ENCODE data around the gene DUOX1. TPM values are rescaled to one million over a fixed set of nuclear protein-coding genes. Genes with fewer than 3 reads are reported as not detected.

The DUOX1 gene
- total and polyA plus RNA-seq, 2 donors (not counting 3 experiments of a cell fraction or from before 2014, with no cell fraction given) = not detected

DNA sequence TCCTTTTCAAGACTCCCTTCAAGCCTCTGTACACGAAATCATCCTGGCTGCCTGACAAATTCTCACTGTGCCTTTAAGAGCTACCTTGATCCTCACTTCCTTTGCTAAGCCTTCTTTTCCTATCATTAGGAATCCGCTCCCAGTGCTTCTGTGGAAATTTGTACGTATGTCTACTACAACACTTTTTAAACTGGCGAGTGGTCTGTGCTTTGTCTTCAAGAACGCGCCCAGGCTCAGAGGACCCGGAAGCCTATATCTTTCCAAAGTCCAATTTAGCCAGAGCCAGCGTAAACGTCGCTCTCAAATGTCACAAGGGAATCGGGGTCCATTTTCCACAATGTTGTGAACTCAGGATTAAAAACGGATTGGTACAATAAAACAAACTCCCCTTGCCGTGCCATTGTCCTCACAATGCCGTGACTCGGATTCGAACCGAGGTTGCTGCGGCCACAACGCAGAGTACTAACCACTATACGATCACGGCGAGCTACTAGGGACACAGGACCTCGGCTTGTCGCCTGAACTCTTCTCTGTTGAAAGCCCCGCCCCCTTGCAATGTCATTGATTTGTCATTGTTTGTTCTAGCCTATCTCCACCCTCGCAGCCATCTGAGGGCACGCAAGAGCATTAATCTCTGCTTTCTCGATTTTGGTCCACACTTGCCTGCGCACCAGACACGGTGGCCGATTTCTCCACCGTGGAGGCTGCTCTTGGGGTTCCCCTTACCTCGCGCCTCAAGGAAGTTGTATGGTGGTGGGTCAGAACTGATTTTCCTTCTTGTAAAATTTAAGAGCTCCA, 70.4 kb downstream of the DUOX1 start:
- Histone ChIP-seq H3K9me3 (replicated peaks; ENCODE audit: control insufficient read depth, insufficient read depth, low read length) (no peaks in the 10 kb centered on the region), H3K9ac (replicated peaks; ENCODE audit: extremely low read depth, insufficient read depth, low read length) (peak overlapping the region; percentile 87), H3K9me1 (replicated peaks; ENCODE audit: control insufficient read depth, extremely low read depth, insufficient read depth, low read length) (no peaks in the 10 kb centered on the region), H3K4me2 (ENCODE audit: insufficient read depth, low read length) (peak overlapping the region; percentile 75), H2AFZ (ENCODE audit: low read depth, low read length) (peak overlapping the region; percentile 84), H3K27me3 (ENCODE audit: control insufficient read depth in 2 of 2, insufficient read depth in 2 of 2, low read length in 2 of 2) (peaks cover 7 to 12% of the 10 kb centered on the region in 2 experiments), H3K27ac (ENCODE audit: insufficient read depth, low read depth, low read length) (peak overlapping the region; percentile 66), H3K79me2 (ENCODE audit: control insufficient read depth, insufficient read depth, low read length) (no peaks in the 10 kb centered on the region), H3K36me3 (ENCODE audit: control insufficient read depth in 2 of 2, extremely low read depth in 1 of 2, insufficient read depth in 2 of 2, low read length in 2 of 2) (no peaks in the 10 kb centered on the region), H3K4me3 (replicated peaks in 1 of 3; ENCODE audit: insufficient read depth in 1 of 3, low read depth in 1 of 3, low read length in 3 of 3) (peak overlapping the region; percentile 35 to 83 (median 69)), H4K20me1 (replicated peaks; ENCODE audit: control insufficient read depth, extremely low read depth, insufficient read depth, low read length) (no peaks in the 10 kb centered on the region), H3K4me1 (ENCODE audit: control insufficient read depth, extremely low read depth, insufficient read depth, low read length) (peaks cover 8% of the 10 kb centered on the region)
- ChIA-PET POLR2A (interaction anchor here (1.4 to 1.9 kb wide), 2 partner anchors 12 to 202 kb away, joined by 3 to 7 read pairs; partner anchors contain the start of gene SHF), CTCF (interaction anchor here (0.7 to 8.9 kb wide), 8 partner anchors 11 to 414 kb away, joined by 3 to 98 read pairs (median 3); partner anchors contain the start of gene SHF)
- BruUV-seq (replicated peaks) = TSS peak; percentile 100
- TF ChIP-seq POLR2AphosphoS5 (IDR thresholded peaks at IDR 0.05; ENCODE audit: insufficient read depth, low read depth, low read length) = peak; percentile 18
- peak; percentile 18 for TF ChIP-seq POLR2A (IDR thresholded peaks at IDR 0.05; ENCODE audit: low read depth, low read length)
- no peak for TF ChIP-seq JUN (IDR thresholded peaks at IDR 0.05; ENCODE audit: borderline replicate concordance, insufficient read depth, insufficient read length, low read depth)
- DNase-seq (ENCODE audit: low read depth, low spot score) (peak; percentile 97), FAIRE-seq (peak; percentile 89)
- dilution Hi-C loops (cut with MboI; ENCODE audit: extremely low pct_ligation_motif_present, low sequenced_read_pairs) = no loop called here
- intact Hi-C loops (cut with micrococcal nuclease) = loop anchor here (1.0 to 10.0 kb wide), 6 partner anchors 79 to 722 kb away; partner anchors contain the start of genes BLOC1S6 and SLC30A4

DNA sequence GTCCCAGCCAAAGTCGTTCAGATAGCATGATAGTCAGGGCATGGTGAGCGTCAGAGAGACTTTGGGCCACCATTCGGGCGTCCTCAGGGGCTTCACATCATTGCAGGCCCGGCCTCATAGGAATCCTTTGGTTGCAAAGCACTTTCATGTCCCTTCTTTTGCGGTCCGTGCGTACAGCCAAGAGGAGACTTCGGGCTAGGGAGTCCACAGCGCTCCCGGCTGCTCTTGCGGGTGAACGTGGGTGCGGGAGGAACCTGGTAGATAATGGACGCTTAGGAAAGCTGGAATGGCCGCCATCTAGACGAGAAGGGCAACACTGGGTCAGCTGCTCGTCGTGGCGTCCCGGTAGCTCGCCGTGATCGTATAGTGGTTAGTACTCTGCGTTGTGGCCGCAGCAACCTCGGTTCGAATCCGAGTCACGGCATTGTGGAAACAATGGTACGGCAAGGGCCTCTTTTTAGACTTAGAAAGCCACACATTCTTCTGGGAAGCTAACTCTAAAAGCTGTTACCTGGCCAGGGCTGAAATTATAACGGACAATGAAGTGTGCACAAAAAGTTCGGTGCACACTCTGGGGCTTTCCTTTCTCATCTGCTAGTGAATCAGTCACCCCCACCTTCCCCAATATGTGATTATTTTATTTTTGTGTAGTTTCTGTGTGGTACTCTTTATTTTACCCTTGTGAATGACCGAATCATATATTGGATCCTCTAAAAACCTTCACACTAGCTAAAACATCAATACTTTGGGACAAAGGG, 71.2 kb downstream of the DUOX1 start:
- Histone ChIP-seq H3K9ac (replicated peaks; ENCODE audit: extremely low read depth, insufficient read depth, low read length) (peak overlapping the region; percentile 87), H3K4me1 (ENCODE audit: control insufficient read depth, extremely low read depth, insufficient read depth, low read length) (peaks cover 8% of the 10 kb centered on the region), H3K4me3 (replicated peaks in 1 of 3; ENCODE audit: insufficient read depth in 1 of 3, low read depth in 1 of 3, low read length in 3 of 3) (peak overlapping the region; percentile 35 to 83 (median 69)), H3K9me1 (replicated peaks; ENCODE audit: control insufficient read depth, extremely low read depth, insufficient read depth, low read length) (no peaks in the 10 kb centered on the region), H3K27me3 (ENCODE audit: control insufficient read depth in 2 of 2, insufficient read depth in 2 of 2, low read length in 2 of 2) (peaks cover 7 to 12% of the 10 kb centered on the region in 2 experiments), H3K4me2 (ENCODE audit: insufficient read depth, low read length) (peak overlapping the region; percentile 75), H4K20me1 (replicated peaks; ENCODE audit: control insufficient read depth, extremely low read depth, insufficient read depth, low read length) (no peaks in the 10 kb centered on the region), H3K9me3 (replicated peaks; ENCODE audit: control insufficient read depth, insufficient read depth, low read length) (no peaks in the 10 kb centered on the region), H3K27ac (ENCODE audit: insufficient read depth, low read depth, low read length) (peak overlapping the region; percentile 66), H2AFZ (ENCODE audit: low read depth, low read length) (peak overlapping the region; percentile 84), H3K36me3 (ENCODE audit: control insufficient read depth in 2 of 2, extremely low read depth in 1 of 2, insufficient read depth in 2 of 2, low read length in 2 of 2) (no peaks in the 10 kb centered on the region), H3K79me2 (ENCODE audit: control insufficient read depth, insufficient read depth, low read length) (no peaks in the 10 kb centered on the region)
- BruUV-seq (replicated peaks) = TSS peak; percentile 100
- ChIA-PET POLR2A (interaction anchor here (1.4 to 1.9 kb wide), 2 partner anchors 13 to 201 kb away, joined by 3 to 7 read pairs; partner anchors contain the start of gene SHF), CTCF (interaction anchor here (0.8 to 8.9 kb wide), 7 partner anchors 10 to 413 kb away, joined by 3 to 98 read pairs (median 3); partner anchors contain the start of gene SHF)
- dilution Hi-C loops (cut with MboI; ENCODE audit: extremely low pct_ligation_motif_present, low sequenced_read_pairs) = no loop called here
- DNase-seq (ENCODE audit: low read depth, low spot score) (peak; percentile 81), FAIRE-seq (no peak)
- intact Hi-C loops (cut with micrococcal nuclease) = loop anchor here (1.0 to 10.0 kb wide), 6 partner anchors 78 to 721 kb away; partner anchors contain the start of genes BLOC1S6 and SLC30A4
- TF ChIP-seq EZH2 (IDR thresholded peaks at IDR 0.05; ENCODE audit: borderline replicate concordance, low read depth, low read length, severe bottlenecking) = no peak
- no peak for TF ChIP-seq MYC (IDR thresholded peaks at IDR 0.05; ENCODE audit: low read depth, low read length)
- TF ChIP-seq JUN (IDR thresholded peaks at IDR 0.05; ENCODE audit: borderline replicate concordance, insufficient read depth, insufficient read length, low read depth) = no peak
- no peak for TF ChIP-seq GATA2 (IDR thresholded peaks at IDR 0.05; ENCODE audit: insufficient read depth, insufficient read length, low read depth, low read length)
- TF ChIP-seq, protein P1, sequence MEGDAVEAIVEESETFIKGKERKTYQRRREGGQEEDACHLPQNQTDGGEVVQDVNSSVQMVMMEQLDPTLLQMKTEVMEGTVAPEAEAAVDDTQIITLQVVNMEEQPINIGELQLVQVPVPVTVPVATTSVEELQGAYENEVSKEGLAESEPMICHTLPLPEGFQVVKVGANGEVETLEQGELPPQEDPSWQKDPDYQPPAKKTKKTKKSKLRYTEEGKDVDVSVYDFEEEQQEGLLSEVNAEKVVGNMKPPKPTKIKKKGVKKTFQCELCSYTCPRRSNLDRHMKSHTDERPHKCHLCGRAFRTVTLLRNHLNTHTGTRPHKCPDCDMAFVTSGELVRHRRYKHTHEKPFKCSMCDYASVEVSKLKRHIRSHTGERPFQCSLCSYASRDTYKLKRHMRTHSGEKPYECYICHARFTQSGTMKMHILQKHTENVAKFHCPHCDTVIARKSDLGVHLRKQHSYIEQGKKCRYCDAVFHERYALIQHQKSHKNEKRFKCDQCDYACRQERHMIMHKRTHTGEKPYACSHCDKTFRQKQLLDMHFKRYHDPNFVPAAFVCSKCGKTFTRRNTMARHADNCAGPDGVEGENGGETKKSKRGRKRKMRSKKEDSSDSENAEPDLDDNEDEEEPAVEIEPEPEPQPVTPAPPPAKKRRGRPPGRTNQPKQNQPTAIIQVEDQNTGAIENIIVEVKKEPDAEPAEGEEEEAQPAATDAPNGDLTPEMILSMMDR (IDR thresholded peaks at IDR 0.05; ENCODE audit: extremely low read depth in 1 of 2, insufficient read depth in 1 of 2, low read depth in 1 of 2, low read length in 2 of 2) = no peak
- TF ChIP-seq, protein P2, sequence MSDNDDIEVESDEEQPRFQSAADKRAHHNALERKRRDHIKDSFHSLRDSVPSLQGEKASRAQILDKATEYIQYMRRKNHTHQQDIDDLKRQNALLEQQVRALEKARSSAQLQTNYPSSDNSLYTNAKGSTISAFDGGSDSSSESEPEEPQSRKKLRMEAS (IDR thresholded peaks at IDR 0.05; ENCODE audit: insufficient read depth, insufficient read length) = no peak
- TF ChIP-seq FOS (IDR thresholded peaks at IDR 0.05; ENCODE audit: borderline replicate concordance, insufficient read depth, low read length) = no peak
- TF ChIP-seq POLR2A (IDR thresholded peaks at IDR 0.05; ENCODE audit: low read depth, low read length) = no peak
- no peak for TF ChIP-seq POLR2AphosphoS5 (IDR thresholded peaks at IDR 0.05; ENCODE audit: insufficient read depth, low read depth, low read length)
